HEK293 (cell line): ENCODE data around the gene RRBP1.
A peak's percentile ranks its signal among the peaks of the same experiment; 100 is the strongest.

Experiments
- CTCF ChIA-PET: fragments of 350-600 bp; formaldehyde crosslinking; extraction: SDS; loops from one replicate; lab custom pipeline; 2021; ENCODE audit warnings: antibody characterized with exemption; lab: Yijun Ruan, JAX
- POLR2A ChIA-PET: fragments of 300-600 bp; formaldehyde crosslinking; extraction: SDS; loops from one replicate; lab custom pipeline; 2020; ENCODE audit warnings: antibody characterized with exemption, inconsistent platforms; lab: Yijun Ruan, JAX
- H3K27ac ChIP-seq: fragments of 200-500 bp; sonication (Bioruptor generic); 2 replicates; pipeline ENCODE4 v1.5.1; 2014; ENCODE audit warnings: low read depth, low read length, control low read depth, inconsistent platforms; ENCODE audit errors: extremely low read depth
- H3K36me3 ChIP-seq, 2 experiments: fragments of 200-500 bp in 1 of 2; sonication (Bioruptor generic) in 1 of 2; 1 replicate in 1 of 2; 2 replicates in 1 of 2; pipeline ENCODE4 v1.5.1; 2014 to 2017; ENCODE audit warnings: inconsistent platforms in 2 of 2, low read length in 2 of 2; ENCODE audit not compliant: control insufficient read depth in 2 of 2, insufficient read depth in 1 of 2
- H3K4me1 ChIP-seq: fragments of 200-500 bp; sonication (Bioruptor generic); 2 replicates; pipeline ENCODE4 v1.5.1; 2014; ENCODE audit warnings: mild to moderate bottlenecking, low read length, inconsistent platforms; ENCODE audit not compliant: control insufficient read depth, insufficient read depth
- H3K4me3 ChIP-seq: 2 replicates; pipeline ENCODE4 v1.5.1; 2011; ENCODE audit warnings: low read depth, mild to moderate bottlenecking, control low read depth, low read length, moderate library complexity
- H3K9me3 ChIP-seq: fragments of 200-500 bp; sonication (Bioruptor generic); 2 replicates; pipeline ENCODE4 v1.5.1; 2014; ENCODE audit warnings: low read depth, low read length, inconsistent platforms; ENCODE audit not compliant: control insufficient read depth, insufficient read depth
- KLF9 ChIP-seq: fragments of 450-650 bp; formaldehyde crosslinking; IDR thresholded peaks from 2 replicates; pipeline ENCODE4 v1.5.1; 2016; ENCODE audit warnings: missing biosample characterization, missing genetic modification characterization, low read depth
- YY2 ChIP-seq: fragments of 450-650 bp; formaldehyde crosslinking; IDR thresholded peaks from 2 replicates; pipeline ENCODE4 v1.5.1; 2016; ENCODE audit warnings: missing biosample characterization, missing genetic modification characterization
- ZFP3 ChIP-seq: fragments of 450-650 bp; formaldehyde crosslinking; IDR thresholded peaks from 2 replicates; pipeline ENCODE4 v1.5.1; 2016; ENCODE audit warnings: low read depth, missing biosample characterization, missing genetic modification characterization
- ZNF10 ChIP-seq: fragments of 450-650 bp; formaldehyde crosslinking; IDR thresholded peaks from 2 replicates; pipeline ENCODE4 v1.5.1; 2017; ENCODE audit warnings: missing biosample characterization, missing genetic modification characterization
- ZNF140 ChIP-seq: fragments of 450-650 bp; formaldehyde crosslinking; IDR thresholded peaks from 2 replicates; pipeline ENCODE4 v1.5.1; 2016; ENCODE audit warnings: missing biosample characterization, missing genetic modification characterization
- ZNF274 ChIP-seq, 2 experiments: fragments of 200-500 bp in 1 of 2; fragments of 450-650 bp in 1 of 2; sonication (Bioruptor generic) in 1 of 2; formaldehyde crosslinking in 1 of 2; IDR thresholded peaks; 2 replicates each; pipeline versions ENCODE4 v1.5.1 to v1.6.1; 2014 to 2016; ENCODE audit warnings: borderline replicate concordance in 1 of 2, inconsistent platforms in 1 of 2, low read length in 1 of 2, missing biosample characterization in 1 of 2, missing genetic modification characterization in 1 of 2
- ZNF324 ChIP-seq: fragments of 450-650 bp; formaldehyde crosslinking; IDR thresholded peaks from 2 replicates; pipeline ENCODE4 v1.5.1; 2016; ENCODE audit warnings: missing biosample characterization, missing genetic modification characterization
- ZNF37A ChIP-seq: fragments of 450-650 bp; IDR thresholded peaks from 2 replicates; pipeline ENCODE4 v1.5.1; 2018; ENCODE audit warnings: missing biosample characterization, missing genetic modification characterization
- ZNF433 ChIP-seq: fragments of 450-650 bp; formaldehyde crosslinking; IDR thresholded peaks from 2 replicates; pipeline ENCODE4 v1.5.1; 2016; ENCODE audit warnings: missing biosample characterization, missing genetic modification characterization, low read depth
- ZNF585B ChIP-seq: fragments of 450-650 bp; formaldehyde crosslinking; IDR thresholded peaks from 2 replicates; pipeline ENCODE4 v1.5.1; 2016; ENCODE audit warnings: missing biosample characterization, missing genetic modification characterization
- ZNF600 ChIP-seq: fragments of 450-650 bp; formaldehyde crosslinking; IDR thresholded peaks from 2 replicates; pipeline ENCODE4 v1.5.1; 2016; ENCODE audit warnings: missing biosample characterization, missing genetic modification characterization
- ZNF610 ChIP-seq: fragments of 450-650 bp; formaldehyde crosslinking; IDR thresholded peaks from 2 replicates; pipeline ENCODE4 v1.5.1; 2016; ENCODE audit warnings: missing biosample characterization, missing genetic modification characterization, borderline replicate concordance
- TF ChIP-seq, protein P1 (sequence below): fragments of 450-650 bp; formaldehyde crosslinking; IDR thresholded peaks from 2 replicates; pipeline ENCODE4 v1.5.1; 2016; ENCODE audit warnings: missing biosample characterization, missing genetic modification characterization
- TF ChIP-seq, protein P2 (sequence below): fragments of 450-650 bp; formaldehyde crosslinking; IDR thresholded peaks from 2 replicates; pipeline ENCODE4 v1.5.1; 2017; ENCODE audit warnings: missing biosample characterization, missing genetic modification characterization
- TF ChIP-seq, protein P3 (sequence below): fragments of 450-650 bp; formaldehyde crosslinking; IDR thresholded peaks from 2 replicates; pipeline ENCODE4 v1.5.1; 2016; ENCODE audit warnings: missing biosample characterization, missing genetic modification characterization, borderline replicate concordance

The RRBP1 gene

DNA sequence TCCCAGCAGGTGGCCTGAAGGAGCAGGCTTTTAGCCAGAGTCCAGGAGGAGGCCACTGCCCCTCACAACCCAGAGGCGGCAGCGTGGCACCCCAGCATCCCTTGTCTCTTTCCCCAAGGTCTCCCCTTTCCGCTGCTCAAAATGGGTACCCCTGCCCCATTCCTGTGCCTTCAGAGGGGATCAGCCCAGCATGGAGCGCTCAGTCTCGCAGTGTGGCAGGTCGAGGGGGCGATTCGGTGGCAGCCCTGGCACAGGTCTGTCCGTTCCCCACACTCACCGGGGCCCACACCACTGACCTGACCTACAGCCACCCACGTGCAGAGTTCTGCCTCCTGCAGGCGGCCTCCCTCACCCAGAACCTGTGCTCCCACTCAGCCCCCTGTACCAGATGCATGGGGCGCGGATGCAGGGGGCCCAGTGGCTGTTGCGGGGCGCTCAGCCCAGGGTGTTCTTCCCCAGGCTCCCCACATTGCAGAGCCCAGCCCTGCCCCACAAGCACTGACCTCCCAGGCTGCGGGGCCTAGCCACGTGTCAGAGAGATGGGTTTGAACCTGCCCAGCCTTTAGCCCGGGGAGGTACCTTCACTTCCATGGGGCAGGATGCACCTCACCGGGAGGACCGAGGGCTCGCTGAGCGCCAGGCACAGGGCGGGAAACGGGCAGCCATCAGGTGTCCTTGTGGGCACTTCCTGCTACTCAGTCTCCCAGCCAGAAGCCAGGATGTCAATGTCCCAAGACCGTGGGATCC is 70.3 kb downstream of the RRBP1 start:
- ChIA-PET CTCF (interaction anchor here (0.6 to 1.9 kb wide), 5 partner anchors 9 to 327 kb away, joined by 3 to 5 read pairs (median 3); no protein-coding TSS in a partner anchor), POLR2A (no interaction called here)
- Histone ChIP-seq H3K9me3 (no peaks in the 10 kb centered on the region), H3K36me3 (peaks cover 0 to 42% of the 10 kb centered on the region in 2 experiments; a peak in 2 of 3 replicates), H3K4me1 (no peaks in the 10 kb centered on the region), H3K4me3 (no peak overlapping the region), H3K27ac (no peak overlapping the region)
- TF ChIP-seq KLF9: no peak
- TF ChIP-seq, protein P1, sequence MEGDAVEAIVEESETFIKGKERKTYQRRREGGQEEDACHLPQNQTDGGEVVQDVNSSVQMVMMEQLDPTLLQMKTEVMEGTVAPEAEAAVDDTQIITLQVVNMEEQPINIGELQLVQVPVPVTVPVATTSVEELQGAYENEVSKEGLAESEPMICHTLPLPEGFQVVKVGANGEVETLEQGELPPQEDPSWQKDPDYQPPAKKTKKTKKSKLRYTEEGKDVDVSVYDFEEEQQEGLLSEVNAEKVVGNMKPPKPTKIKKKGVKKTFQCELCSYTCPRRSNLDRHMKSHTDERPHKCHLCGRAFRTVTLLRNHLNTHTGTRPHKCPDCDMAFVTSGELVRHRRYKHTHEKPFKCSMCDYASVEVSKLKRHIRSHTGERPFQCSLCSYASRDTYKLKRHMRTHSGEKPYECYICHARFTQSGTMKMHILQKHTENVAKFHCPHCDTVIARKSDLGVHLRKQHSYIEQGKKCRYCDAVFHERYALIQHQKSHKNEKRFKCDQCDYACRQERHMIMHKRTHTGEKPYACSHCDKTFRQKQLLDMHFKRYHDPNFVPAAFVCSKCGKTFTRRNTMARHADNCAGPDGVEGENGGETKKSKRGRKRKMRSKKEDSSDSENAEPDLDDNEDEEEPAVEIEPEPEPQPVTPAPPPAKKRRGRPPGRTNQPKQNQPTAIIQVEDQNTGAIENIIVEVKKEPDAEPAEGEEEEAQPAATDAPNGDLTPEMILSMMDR (tag by site-specific recombination): peak; percentile 51
- TF ChIP-seq, protein P2, sequence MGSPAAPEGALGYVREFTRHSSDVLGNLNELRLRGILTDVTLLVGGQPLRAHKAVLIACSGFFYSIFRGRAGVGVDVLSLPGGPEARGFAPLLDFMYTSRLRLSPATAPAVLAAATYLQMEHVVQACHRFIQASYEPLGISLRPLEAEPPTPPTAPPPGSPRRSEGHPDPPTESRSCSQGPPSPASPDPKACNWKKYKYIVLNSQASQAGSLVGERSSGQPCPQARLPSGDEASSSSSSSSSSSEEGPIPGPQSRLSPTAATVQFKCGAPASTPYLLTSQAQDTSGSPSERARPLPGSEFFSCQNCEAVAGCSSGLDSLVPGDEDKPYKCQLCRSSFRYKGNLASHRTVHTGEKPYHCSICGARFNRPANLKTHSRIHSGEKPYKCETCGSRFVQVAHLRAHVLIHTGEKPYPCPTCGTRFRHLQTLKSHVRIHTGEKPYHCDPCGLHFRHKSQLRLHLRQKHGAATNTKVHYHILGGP (tag by site-specific recombination): no peak

DNA sequence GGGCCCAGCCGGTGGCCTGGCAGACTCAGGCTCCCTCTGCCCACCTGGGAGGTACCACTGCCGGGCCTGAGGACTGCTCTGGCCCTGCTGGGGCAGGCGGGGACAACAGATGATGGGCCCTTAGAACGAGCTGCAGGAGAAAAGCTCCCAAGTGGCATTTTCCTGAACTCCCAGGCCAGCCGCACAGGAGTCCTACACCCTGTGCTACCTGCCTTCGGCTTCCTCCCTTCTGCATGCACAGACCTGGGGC is 70.8 kb downstream of the RRBP1 start:
- TF ChIP-seq ZFP3 (tag by site-specific recombination) (no peak), ZNF274 (IDR thresholded peaks at IDR 0.05; ENCODE audit: low read length) (no peak), ZNF274 (tag by site-specific recombination; IDR thresholded peaks at IDR 0.05; ENCODE audit: borderline replicate concordance) (no peak), ZNF433 (tag by site-specific recombination) (no peak), ZNF324 (tag by site-specific recombination) (no peak), ZNF610 (no peak), YY2 (no peak), ZNF585B (no peak), ZNF37A (tag by site-specific recombination) (no peak), ZNF600 (tag by site-specific recombination) (no peak), ZNF140 (no peak), ZNF10 (tag by site-specific recombination) (no peak)
- TF ChIP-seq, protein P3, sequence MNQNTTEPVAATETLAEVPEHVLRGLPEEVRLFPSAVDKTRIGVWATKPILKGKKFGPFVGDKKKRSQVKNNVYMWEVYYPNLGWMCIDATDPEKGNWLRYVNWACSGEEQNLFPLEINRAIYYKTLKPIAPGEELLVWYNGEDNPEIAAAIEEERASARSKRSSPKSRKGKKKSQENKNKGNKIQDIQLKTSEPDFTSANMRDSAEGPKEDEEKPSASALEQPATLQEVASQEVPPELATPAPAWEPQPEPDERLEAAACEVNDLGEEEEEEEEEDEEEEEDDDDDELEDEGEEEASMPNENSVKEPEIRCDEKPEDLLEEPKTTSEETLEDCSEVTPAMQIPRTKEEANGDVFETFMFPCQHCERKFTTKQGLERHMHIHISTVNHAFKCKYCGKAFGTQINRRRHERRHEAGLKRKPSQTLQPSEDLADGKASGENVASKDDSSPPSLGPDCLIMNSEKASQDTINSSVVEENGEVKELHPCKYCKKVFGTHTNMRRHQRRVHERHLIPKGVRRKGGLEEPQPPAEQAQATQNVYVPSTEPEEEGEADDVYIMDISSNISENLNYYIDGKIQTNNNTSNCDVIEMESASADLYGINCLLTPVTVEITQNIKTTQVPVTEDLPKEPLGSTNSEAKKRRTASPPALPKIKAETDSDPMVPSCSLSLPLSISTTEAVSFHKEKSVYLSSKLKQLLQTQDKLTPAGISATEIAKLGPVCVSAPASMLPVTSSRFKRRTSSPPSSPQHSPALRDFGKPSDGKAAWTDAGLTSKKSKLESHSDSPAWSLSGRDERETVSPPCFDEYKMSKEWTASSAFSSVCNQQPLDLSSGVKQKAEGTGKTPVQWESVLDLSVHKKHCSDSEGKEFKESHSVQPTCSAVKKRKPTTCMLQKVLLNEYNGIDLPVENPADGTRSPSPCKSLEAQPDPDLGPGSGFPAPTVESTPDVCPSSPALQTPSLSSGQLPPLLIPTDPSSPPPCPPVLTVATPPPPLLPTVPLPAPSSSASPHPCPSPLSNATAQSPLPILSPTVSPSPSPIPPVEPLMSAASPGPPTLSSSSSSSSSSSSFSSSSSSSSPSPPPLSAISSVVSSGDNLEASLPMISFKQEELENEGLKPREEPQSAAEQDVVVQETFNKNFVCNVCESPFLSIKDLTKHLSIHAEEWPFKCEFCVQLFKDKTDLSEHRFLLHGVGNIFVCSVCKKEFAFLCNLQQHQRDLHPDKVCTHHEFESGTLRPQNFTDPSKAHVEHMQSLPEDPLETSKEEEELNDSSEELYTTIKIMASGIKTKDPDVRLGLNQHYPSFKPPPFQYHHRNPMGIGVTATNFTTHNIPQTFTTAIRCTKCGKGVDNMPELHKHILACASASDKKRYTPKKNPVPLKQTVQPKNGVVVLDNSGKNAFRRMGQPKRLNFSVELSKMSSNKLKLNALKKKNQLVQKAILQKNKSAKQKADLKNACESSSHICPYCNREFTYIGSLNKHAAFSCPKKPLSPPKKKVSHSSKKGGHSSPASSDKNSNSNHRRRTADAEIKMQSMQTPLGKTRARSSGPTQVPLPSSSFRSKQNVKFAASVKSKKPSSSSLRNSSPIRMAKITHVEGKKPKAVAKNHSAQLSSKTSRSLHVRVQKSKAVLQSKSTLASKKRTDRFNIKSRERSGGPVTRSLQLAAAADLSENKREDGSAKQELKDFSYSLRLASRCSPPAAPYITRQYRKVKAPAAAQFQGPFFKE (tag by site-specific recombination): no peak
- H3K36me3 ChIP-seq: peaks cover 0 to 38% of the 10 kb centered on the region in 2 experiments; a peak in 2 of 3 replicates
- H3K27ac ChIP-seq: no peak overlapping the region
- H3K4me3 ChIP-seq: no peak overlapping the region
- POLR2A ChIA-PET: interaction anchor here (1.0 kb wide), 1 partner anchor 74 kb away, joined by 4 read pairs; no protein-coding TSS in a partner anchor
- no peaks in the 10 kb centered on the region for H3K9me3 ChIP-seq
- CTCF ChIA-PET: interaction anchor here (0.6 to 1.9 kb wide), 9 partner anchors 9 to 328 kb away, joined by 3 to 5 read pairs (median 3); partner anchors contain the start of gene RRBP1
- no peaks in the 10 kb centered on the region for H3K4me1 ChIP-seq
